Smooth muscle cell (in vitro differentiated cells): ENCODE data around the gene GABRB2. TPM values are rescaled to one million over a fixed set of nuclear protein-coding genes. Genes with fewer than 3 reads are reported as not detected.

Source experiments
- DNase-seq: peaks from one replicate; lab custom pipeline; 2025; ENCODE audit not compliant: unreplicated experiment; lab: John Stamatoyannopoulos, UW
- H2AFZ ChIP-seq: fragments of 200-600 bp; sonication (generic); 2 replicates; pipeline ENCODE4 v1.6.0; 2016; ENCODE audit warnings: antibody characterized with exemption, low read depth, mild to moderate bottlenecking
- H3F3A ChIP-seq: fragments of 200-600 bp; sonication (generic); 2 replicates; pipeline ENCODE4 v1.6.0; 2017; ENCODE audit warnings: antibody characterized with exemption, low read depth
- H3K27ac ChIP-seq: fragments of 200-600 bp; sonication (generic); 2 replicates; pipeline ENCODE4 v1.5.1; 2016; ENCODE audit warnings: low read depth, mild to moderate bottlenecking
- H3K27me3 ChIP-seq: fragments of 200-600 bp; sonication (generic); 2 replicates; pipeline ENCODE4 v1.6.1; 2016; ENCODE audit warnings: low read depth, mild to moderate bottlenecking
- H3K36me3 ChIP-seq: fragments of 200-600 bp; sonication (generic); 2 replicates; pipeline ENCODE4 v1.5.1; 2016; ENCODE audit warnings: low read depth
- H3K4me1 ChIP-seq: fragments of 200-600 bp; sonication (generic); 2 replicates; pipeline ENCODE4 v1.5.1; 2016; ENCODE audit warnings: low read depth
- H3K4me2 ChIP-seq: fragments of 200-600 bp; sonication (generic); 2 replicates; pipeline ENCODE4 v1.6.0; 2016; ENCODE audit warnings: mild to moderate bottlenecking
- H3K4me3 ChIP-seq: fragments of 200-600 bp; sonication (generic); 2 replicates; pipeline ENCODE4 v1.5.1; 2016; ENCODE audit warnings: mild to moderate bottlenecking
- H3K79me2 ChIP-seq: fragments of 200-600 bp; sonication (generic); 2 replicates; pipeline ENCODE4 v1.6.0; 2016; ENCODE audit warnings: low read depth, mild to moderate bottlenecking
- H3K9ac ChIP-seq: fragments of 200-600 bp; sonication (generic); 2 replicates; pipeline ENCODE4 v1.6.0; 2016; ENCODE audit warnings: low read depth
- H3K9me3 ChIP-seq: fragments of 200-600 bp; sonication (generic); replicated peaks from 2 replicates; pipeline ENCODE4 v1.5.1; 2016; ENCODE audit warnings: low read depth
- H4K20me1 ChIP-seq: fragments of 200-600 bp; sonication (generic); 2 replicates; pipeline ENCODE4 v1.6.0; 2016; ENCODE audit warnings: low read depth
- WGBS: methylation state at CpG from one replicate; pipeline ENCODE4 v1.1.7; 2016; ENCODE audit warnings: low lambda C conversion rate; 5-methylcytosine and 5-hydroxymethylcytosine counted together
- polyA plus RNA-seq: library from polyadenylated mRNA; unstranded; fragments of >200 nt; fragmentation: Nextera tagmentation; extraction: Ambion mirVana; gene quantifications from 2 replicates; pipeline ENCODE4 v1.2.1, GENCODE V29; 2016
- total RNA-seq: library from RNA; depleted of rRNA; stranded (reverse); fragments of >200 nt; gene quantifications from 2 replicates; pipeline ENCODE4 v1.2.3, GENCODE V29; 2014
- TF ChIP-seq, protein P1 (sequence below): fragments of 200-600 bp; sonication (generic); IDR thresholded peaks from 2 replicates; pipeline ENCODE4 v1.5.1; 2017; ENCODE audit warnings: borderline replicate concordance, mild to moderate bottlenecking, antibody characterized with exemption; ENCODE audit not compliant: insufficient read depth, poor library complexity, severe bottlenecking

The GABRB2 gene
- total and polyA plus RNA-seq, 2 experiments from 2014 or later: 1.2 to 3.5 TPM

DNA sequence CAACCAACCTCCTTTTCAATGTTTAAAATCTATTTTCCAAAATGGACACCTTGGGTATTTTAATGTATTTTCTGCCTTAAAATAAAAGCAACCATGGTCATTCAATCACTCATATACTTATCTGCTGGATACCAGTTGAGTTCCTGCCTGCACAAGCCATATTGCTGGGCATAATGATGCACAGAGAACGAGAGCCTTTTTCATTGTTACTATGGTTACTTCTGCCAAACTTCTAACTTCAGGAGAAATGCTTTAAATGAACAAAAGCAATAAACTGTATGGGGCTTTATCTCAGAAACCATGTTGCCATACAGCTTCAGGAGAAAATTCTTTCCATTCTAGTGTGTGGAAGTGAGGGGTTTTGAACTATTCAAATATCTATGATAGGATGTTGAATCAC lies 269.5 kb downstream of the GABRB2 start:
- H3K4me1 ChIP-seq: no peaks in the 10 kb centered on the region
- WGBS: 89% methylated on average over 1 of the region's 1 CpG
- H3K9ac ChIP-seq: no peak overlapping the region
- no peaks in the 10 kb centered on the region for H3K79me2 ChIP-seq
- no peak for DNase-seq
- H4K20me1 ChIP-seq: no peaks in the 10 kb centered on the region
- TF ChIP-seq, protein P1, sequence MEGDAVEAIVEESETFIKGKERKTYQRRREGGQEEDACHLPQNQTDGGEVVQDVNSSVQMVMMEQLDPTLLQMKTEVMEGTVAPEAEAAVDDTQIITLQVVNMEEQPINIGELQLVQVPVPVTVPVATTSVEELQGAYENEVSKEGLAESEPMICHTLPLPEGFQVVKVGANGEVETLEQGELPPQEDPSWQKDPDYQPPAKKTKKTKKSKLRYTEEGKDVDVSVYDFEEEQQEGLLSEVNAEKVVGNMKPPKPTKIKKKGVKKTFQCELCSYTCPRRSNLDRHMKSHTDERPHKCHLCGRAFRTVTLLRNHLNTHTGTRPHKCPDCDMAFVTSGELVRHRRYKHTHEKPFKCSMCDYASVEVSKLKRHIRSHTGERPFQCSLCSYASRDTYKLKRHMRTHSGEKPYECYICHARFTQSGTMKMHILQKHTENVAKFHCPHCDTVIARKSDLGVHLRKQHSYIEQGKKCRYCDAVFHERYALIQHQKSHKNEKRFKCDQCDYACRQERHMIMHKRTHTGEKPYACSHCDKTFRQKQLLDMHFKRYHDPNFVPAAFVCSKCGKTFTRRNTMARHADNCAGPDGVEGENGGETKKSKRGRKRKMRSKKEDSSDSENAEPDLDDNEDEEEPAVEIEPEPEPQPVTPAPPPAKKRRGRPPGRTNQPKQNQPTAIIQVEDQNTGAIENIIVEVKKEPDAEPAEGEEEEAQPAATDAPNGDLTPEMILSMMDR: no peak
- H3K9me3 ChIP-seq: no peaks in the 10 kb centered on the region
- no peaks in the 10 kb centered on the region for H3K27me3 ChIP-seq
- no peak overlapping the region for H3K4me3 ChIP-seq
- H3K36me3 ChIP-seq: no peaks in the 10 kb centered on the region
- no peak overlapping the region for H2AFZ ChIP-seq
- no peaks in the 10 kb centered on the region for H3F3A ChIP-seq
- no peak overlapping the region for H3K4me2 ChIP-seq
- H3K27ac ChIP-seq: no peak overlapping the region

DNA sequence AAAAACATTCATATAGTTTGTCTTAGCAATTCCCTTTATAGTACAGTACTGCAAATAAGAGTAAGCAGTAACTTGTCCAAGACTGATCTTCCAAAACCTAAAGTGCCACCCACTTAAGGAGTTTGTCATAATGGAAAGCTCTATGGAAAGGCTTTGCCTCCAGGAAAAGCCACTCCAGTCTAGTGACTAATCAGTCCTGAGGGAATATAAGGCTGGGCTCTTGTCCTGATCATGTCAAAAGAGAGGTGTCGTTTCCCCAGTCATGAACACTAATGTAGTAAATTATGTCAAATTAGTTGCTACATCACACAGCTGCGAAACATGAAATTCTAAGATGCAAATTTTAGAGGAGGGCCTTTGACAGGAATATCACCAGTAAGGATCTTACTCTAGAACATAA lies 271.6 kb downstream of the GABRB2 start:
- H3K27me3 ChIP-seq: no peaks in the 10 kb centered on the region
- no peaks in the 10 kb centered on the region for H3K9me3 ChIP-seq
- H3K36me3 ChIP-seq: no peaks in the 10 kb centered on the region
- no peaks in the 10 kb centered on the region for H3K4me1 ChIP-seq
- H2AFZ ChIP-seq: no peak overlapping the region
- H3K4me3 ChIP-seq: no peak overlapping the region
- H3K4me2 ChIP-seq: no peak overlapping the region
- no peak for DNase-seq
- H3K79me2 ChIP-seq: no peaks in the 10 kb centered on the region
- no peaks in the 10 kb centered on the region for H4K20me1 ChIP-seq
- no peak overlapping the region for H3K9ac ChIP-seq
- H3F3A ChIP-seq: no peaks in the 10 kb centered on the region
- TF ChIP-seq, protein P1: no peak
- no peak overlapping the region for H3K27ac ChIP-seq
- 74% methylated on average over 2 of the region's 2 CpGs for WGBS

DNA sequence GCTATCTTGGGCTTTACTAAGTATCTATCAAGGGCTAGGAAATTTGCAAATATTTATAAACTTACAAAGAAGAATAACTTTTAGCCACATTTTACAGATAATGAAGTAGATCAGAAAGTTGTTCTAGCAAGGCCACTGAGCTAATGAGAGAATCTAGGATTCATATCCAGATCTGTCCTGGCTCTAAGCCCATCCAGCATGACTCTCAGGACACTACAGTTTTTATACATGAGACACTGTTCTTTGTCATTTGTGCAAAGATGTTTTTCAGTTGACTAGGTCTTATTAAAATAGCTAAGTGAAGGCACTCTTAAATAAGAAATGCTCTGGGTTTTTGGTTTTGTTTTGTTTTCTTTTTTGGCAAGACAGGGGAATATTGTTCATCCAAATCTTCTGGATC lies 273.1 kb downstream of the GABRB2 start:
- H3K36me3 ChIP-seq: no peaks in the 10 kb centered on the region
- TF ChIP-seq, protein P1: no peak
- H3K9ac ChIP-seq: no peak overlapping the region
- H3K4me1 ChIP-seq: no peaks in the 10 kb centered on the region
- no peak overlapping the region for H2AFZ ChIP-seq
- H3K27me3 ChIP-seq: no peaks in the 10 kb centered on the region
- H3K79me2 ChIP-seq: no peaks in the 10 kb centered on the region
- H3K9me3 ChIP-seq: no peaks in the 10 kb centered on the region
- H3F3A ChIP-seq: no peaks in the 10 kb centered on the region
- no peak overlapping the region for H3K27ac ChIP-seq
- H3K4me3 ChIP-seq: no peak overlapping the region
- H4K20me1 ChIP-seq: no peaks in the 10 kb centered on the region
- DNase-seq: no peak
- H3K4me2 ChIP-seq: no peak overlapping the region

DNA sequence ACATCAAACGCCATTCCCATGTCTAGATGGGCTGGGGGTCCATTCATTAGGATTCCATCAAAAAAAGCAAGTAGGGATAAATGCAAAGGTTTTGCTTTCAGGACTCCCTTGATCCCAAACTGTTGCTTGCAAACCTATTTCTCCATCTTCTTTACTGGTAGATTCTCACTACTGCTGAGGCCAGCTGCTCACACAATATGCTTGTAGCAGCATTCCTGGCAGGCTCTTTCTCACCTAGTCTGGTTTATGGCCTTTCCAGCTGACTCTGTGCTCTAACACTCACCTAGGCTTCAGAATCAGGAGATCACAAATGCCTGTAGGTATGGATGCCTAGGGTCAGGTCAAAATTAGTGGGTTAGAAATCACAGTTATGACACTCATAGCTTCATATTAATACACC lies 274.7 kb downstream of the GABRB2 start:
- no peaks in the 10 kb centered on the region for H3K4me1 ChIP-seq
- H3K4me3 ChIP-seq: no peak overlapping the region
- H3K36me3 ChIP-seq: no peaks in the 10 kb centered on the region
- H3K79me2 ChIP-seq: no peaks in the 10 kb centered on the region
- H3K9me3 ChIP-seq: no peaks in the 10 kb centered on the region
- H3K4me2 ChIP-seq: no peak overlapping the region
- DNase-seq: no peak
- no peaks in the 10 kb centered on the region for H3F3A ChIP-seq
- TF ChIP-seq, protein P1: no peak
- no peaks in the 10 kb centered on the region for H3K27me3 ChIP-seq
- H2AFZ ChIP-seq: no peak overlapping the region
- no peaks in the 10 kb centered on the region for H4K20me1 ChIP-seq
- no peak overlapping the region for H3K27ac ChIP-seq
- WGBS: 100% methylated on average over 1 of the region's 1 CpG
- H3K9ac ChIP-seq: no peak overlapping the region
